Tibial nerve (tissue), 4 donors: ENCODE data around the gene ZFYVE9. TPM values are rescaled to one million over a fixed set of nuclear protein-coding genes. Genes with fewer than 3 reads are reported as not detected.

Source experiments
- DNase-seq, 2 donors: peaks; one replicate each; pipeline ENCODE4 v3.0.0-alpha.2; 2019; ENCODE audit warnings: low spot score in 2 of 2
- H3K27ac ChIP-seq, 4 donors: fragments of 200-600 bp; sonication (generic) in 3 of 4; one replicate each; pipeline ENCODE4 v1.5.1; 2017 to 2019; ENCODE audit warnings: mild to moderate bottlenecking in 1 of 4
- H3K27me3 ChIP-seq, 2 donors: fragments of 200-600 bp; sonication (generic) in 1 of 2; one replicate each; pipeline versions ENCODE4 v1.5.1 to v1.6.0; 2017 to 2019
- H3K36me3 ChIP-seq, 3 donors: fragments of 200-600 bp; sonication (generic); one replicate each; pipeline ENCODE4 v1.5.1; 2018 to 2019
- H3K4me1 ChIP-seq, 4 donors: fragments of 200-600 bp; sonication (generic) in 3 of 4; one replicate each; pipeline ENCODE4 v1.5.1; 2017 to 2019
- H3K4me3 ChIP-seq, 4 donors: fragments of 200-600 bp; sonication (generic) in 3 of 4; one replicate each; pipeline ENCODE4 v1.5.1; 2017 to 2019; ENCODE audit warnings: mild to moderate bottlenecking in 1 of 4, moderate library complexity in 1 of 4
- H3K9me3 ChIP-seq, 4 donors: fragments of 200-600 bp; sonication (generic) in 3 of 4; one replicate each; pipeline ENCODE4 v1.5.1; 2017 to 2019
- EP300 ChIP-seq, 2 donors: sonication (generic); formaldehyde crosslinking; IDR thresholded peaks; one replicate each; pipeline ENCODE4 v1.6.1; 2017; ENCODE audit warnings: antibody characterized with exemption in 2 of 2, mild to moderate bottlenecking in 1 of 2
- POLR2A ChIP-seq, 2 donors: fragments of 450-650 bp; IDR thresholded peaks; one replicate each; pipeline ENCODE4 v1.6.1; 2017; ENCODE audit warnings: antibody characterized with exemption in 2 of 2, mild to moderate bottlenecking in 2 of 2, moderate library complexity in 2 of 2
- WGBS, 2 donors: methylation state at CpG; one replicate each; pipeline ENCODE4 v1.1.5; 2018; 5-methylcytosine and 5-hydroxymethylcytosine counted together
- total RNA-seq, 4 donors: library from RNA; depleted of rRNA; stranded (reverse); fragments of >200 nt; gene quantifications; one replicate each; pipeline ENCODE4 v1.1.0, GENCODE V29; 2016
- TF ChIP-seq, protein P1 (sequence below), 5 experiments: fragments of 200-600 bp in 3 of 5; fragments of 450-650 bp in 2 of 5; sonication (generic) in 3 of 5; IDR thresholded peaks; one replicate each; pipeline ENCODE4 v1.5.1; 2016 to 2019; ENCODE audit warnings: antibody characterized with exemption in 5 of 5, mild to moderate bottlenecking in 3 of 5, moderate library complexity in 2 of 5

Gene ZFYVE9
- total RNA-seq, 4 donors from 2014 or later, result 29.1 to 39.6 (median 35.0) TPM

GRCh38 chr1:52123622-52124021, 18.3 kb upstream of the ZFYVE9 start:
- Histone ChIP-seq H3K27me3 (peaks cover 0 to 5% of the 10 kb centered on the region in 2 donors), H3K4me3 (no peak overlapping the region), H3K36me3 (no peaks in the 10 kb centered on the region), H3K27ac (no peak overlapping the region), H3K4me1 (no peaks in the 10 kb centered on the region), H3K9me3 (no peaks in the 10 kb centered on the region)
- WGBS, 2 donors, result 89 to 93% methylated on average over 6 of the region's 6 CpGs
- TF ChIP-seq, protein P1, sequence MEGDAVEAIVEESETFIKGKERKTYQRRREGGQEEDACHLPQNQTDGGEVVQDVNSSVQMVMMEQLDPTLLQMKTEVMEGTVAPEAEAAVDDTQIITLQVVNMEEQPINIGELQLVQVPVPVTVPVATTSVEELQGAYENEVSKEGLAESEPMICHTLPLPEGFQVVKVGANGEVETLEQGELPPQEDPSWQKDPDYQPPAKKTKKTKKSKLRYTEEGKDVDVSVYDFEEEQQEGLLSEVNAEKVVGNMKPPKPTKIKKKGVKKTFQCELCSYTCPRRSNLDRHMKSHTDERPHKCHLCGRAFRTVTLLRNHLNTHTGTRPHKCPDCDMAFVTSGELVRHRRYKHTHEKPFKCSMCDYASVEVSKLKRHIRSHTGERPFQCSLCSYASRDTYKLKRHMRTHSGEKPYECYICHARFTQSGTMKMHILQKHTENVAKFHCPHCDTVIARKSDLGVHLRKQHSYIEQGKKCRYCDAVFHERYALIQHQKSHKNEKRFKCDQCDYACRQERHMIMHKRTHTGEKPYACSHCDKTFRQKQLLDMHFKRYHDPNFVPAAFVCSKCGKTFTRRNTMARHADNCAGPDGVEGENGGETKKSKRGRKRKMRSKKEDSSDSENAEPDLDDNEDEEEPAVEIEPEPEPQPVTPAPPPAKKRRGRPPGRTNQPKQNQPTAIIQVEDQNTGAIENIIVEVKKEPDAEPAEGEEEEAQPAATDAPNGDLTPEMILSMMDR (IDR thresholded peaks at IDR 0.05), result no peak
- TF ChIP-seq EP300 (IDR thresholded peaks at IDR 0.05) (no peak), POLR2A (IDR thresholded peaks at IDR 0.05) (no peak)
- no peak for DNase-seq

DNA sequence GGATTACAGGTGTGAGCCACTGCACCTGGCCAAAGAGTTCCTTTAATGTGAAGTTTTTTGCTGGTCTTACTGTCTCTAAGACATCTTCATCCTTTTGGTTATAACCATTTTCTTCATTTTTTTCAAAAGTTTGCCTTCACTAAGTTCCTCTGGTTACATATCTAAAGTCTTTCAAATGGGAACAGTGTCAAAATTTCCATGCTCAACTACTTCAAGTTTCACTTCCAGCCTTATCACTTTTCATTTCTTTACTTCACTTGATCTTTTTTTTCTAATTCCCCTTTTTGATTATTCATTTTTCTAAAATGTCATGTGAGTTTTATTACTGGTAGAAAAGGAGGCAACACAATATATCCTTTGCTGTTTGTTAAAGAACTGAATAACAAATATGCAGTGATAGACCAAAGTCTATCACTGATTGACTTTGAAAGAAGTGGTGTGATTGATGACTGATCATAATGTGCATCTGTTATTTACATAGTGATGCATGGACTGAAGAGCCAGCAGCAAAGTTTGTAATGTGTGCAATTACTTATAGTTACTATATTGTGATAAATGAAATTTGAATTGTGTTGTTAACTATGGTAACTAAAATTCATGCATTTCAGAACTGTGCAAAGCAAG, 16.0 kb upstream of the ZFYVE9 start:
- DNase-seq, result no peak
- H3K4me1 ChIP-seq, result no peaks in the 10 kb centered on the region
- H3K27ac ChIP-seq, result no peak overlapping the region
- TF ChIP-seq EP300 (IDR thresholded peaks at IDR 0.05) (no peak), POLR2A (IDR thresholded peaks at IDR 0.05) (no peak)
- TF ChIP-seq, protein P1 (IDR thresholded peaks at IDR 0.05), result no peak
- no peaks in the 10 kb centered on the region for H3K9me3 ChIP-seq
- peaks cover 0 to 5% of the 10 kb centered on the region in 2 donors for H3K27me3 ChIP-seq
- H3K36me3 ChIP-seq, result no peaks in the 10 kb centered on the region
- H3K4me3 ChIP-seq, result no peak overlapping the region

DNA sequence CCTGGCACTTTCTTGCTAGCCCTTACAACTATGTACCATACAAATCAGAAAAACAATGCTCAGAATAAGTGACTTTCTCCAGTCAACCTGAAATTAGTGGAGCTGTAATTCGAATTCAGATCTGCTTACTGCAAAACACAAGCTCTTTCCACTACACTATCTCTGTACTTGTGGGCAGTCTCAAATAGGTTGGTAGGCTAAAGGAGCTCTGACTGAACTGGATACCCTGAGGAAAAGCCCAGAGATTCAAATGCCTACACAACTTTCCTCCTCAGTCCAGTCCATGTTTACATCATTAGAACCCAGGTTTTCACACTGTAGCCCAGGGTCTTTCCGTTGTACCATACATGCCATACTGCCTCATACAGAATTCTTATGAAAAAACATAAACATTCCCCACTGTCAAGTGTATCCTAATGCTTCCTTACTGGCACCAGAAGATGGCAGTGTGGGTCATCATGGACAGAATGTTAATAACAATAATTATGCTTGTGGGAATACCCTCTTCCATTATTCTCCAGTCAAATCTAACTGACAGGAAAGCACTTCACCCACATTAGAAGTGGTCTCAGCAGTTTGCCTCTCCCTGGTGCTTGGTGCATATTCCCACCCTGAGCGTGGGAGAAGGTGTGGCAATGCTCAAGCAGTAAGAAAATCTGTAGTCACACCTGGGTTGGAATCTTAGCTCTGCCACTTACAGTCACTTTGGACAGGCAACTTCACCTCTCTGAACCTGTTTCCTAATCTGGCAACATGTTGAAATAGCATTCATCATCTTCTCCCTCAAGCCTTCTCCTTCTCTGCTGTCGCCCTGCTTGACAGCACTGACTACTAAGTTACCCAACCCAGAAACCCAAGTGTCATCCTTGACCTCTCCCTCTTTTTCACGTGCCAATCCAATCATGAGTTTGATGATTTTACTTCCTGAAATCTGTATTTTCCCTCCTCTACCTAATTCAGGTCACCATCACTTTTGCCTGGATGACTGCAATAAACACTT, 14.4 kb upstream of the ZFYVE9 start:
- Histone ChIP-seq H3K27me3 (peaks cover 0 to 5% of the 10 kb centered on the region in 2 donors), H3K27ac (no peak overlapping the region), H3K9me3 (no peaks in the 10 kb centered on the region), H3K4me1 (no peaks in the 10 kb centered on the region), H3K36me3 (no peaks in the 10 kb centered on the region), H3K4me3 (no peak overlapping the region)
- TF ChIP-seq, protein P1 (IDR thresholded peaks at IDR 0.05), result peak; percentile 52 to 69 (median 57)
- no peak for TF ChIP-seq POLR2A (IDR thresholded peaks at IDR 0.05)
- no peak for TF ChIP-seq EP300 (IDR thresholded peaks at IDR 0.05)
- DNase-seq, result peak in 1 of 2 donors; percentile 38
- 37 to 38% methylated on average over 5 of the region's 5 CpGs for WGBS, 2 donors

DNA sequence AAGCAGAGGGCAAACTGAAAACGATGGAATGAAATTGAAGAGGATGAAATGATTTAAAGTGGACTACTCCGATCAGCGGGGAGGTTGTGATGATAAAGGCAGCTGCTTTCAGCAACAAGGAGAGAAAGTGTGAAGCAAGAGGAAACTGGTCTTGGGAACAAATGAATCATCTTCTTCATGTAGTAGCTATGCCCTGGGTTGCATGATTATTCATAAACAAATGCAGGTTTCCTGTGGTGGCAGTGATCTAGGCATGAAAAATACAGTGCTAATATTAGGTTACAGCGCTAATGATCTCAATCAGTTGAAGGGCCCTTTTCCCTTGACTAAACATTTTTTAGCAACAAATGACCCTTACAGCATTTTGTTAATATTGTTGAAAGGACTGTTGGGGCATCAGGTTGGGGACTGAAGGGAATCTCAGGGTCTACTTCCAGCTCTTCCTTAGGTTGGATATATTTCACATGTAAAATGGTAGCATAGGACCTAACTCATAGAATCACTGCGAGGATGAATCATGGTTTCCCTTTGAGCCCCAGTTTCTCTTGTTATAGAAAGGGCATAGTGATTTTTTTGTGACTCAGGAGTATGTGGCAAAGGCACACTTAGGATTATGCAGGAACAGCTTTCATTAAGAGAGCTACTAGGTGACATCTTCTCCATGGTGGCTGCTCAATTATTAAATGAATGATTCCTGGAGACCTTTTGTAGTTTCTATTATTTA, 1.9 kb upstream of the ZFYVE9 start:
- H3K27me3 ChIP-seq, result no peaks in the 10 kb centered on the region
- peak overlapping the region in 2 of 4 donors; percentile 96 to 97 for H3K27ac ChIP-seq
- DNase-seq, result no peak
- H3K9me3 ChIP-seq, result no peaks in the 10 kb centered on the region
- 78 to 80% methylated on average over 5 of the region's 5 CpGs for WGBS, 2 donors
- H3K36me3 ChIP-seq, result no peaks in the 10 kb centered on the region
- peaks cover 0 to 45% (median 8%) of the 10 kb centered on the region in 4 donors for H3K4me1 ChIP-seq
- TF ChIP-seq POLR2A (IDR thresholded peaks at IDR 0.05), result no peak
- TF ChIP-seq, protein P1 (IDR thresholded peaks at IDR 0.05), result no peak
- peak in 1 of 2 donors; percentile 64 for TF ChIP-seq EP300 (IDR thresholded peaks at IDR 0.05)
- H3K4me3 ChIP-seq, result no peak overlapping the region
